K562 treated with DMSO at 1 percent for 48 hours (cell line): ENCODE measurements around the gene ARHGAP25. TPM values are rescaled to one million over a fixed set of nuclear protein-coding genes. Genes with fewer than 3 reads are reported as not detected.

ENCODE experiments used
- total RNA-seq: library from RNA; unstranded; fragments of 300-600 nt; gene quantifications from 2 replicates; pipeline ENCODE4 v1.2.3, GENCODE V29; 2022; ENCODE audit warnings: low replicate concordance; ENCODE audit errors: extremely low read depth

Gene ARHGAP25
- not detected in 2 replicates for total RNA-seq

GRCh38 chr2:68734688-68735525 lies at the start of gene ARHGAP25:
Gene ARHGAP25, plus strand, starts transcription at chr2:68734811. Its CDS starts 389 bp downstream, at chr2:68735200.

GRCh38 chr2:68871159-68871764 lies 136.7 kb downstream of the ARHGAP25 start, which contains the start of gene BMP10:
Gene BMP10, minus strand, starts transcription at chr2:68871397. Its CDS starts 39 bp downstream, at chr2:68871358.

Other genes starting within 250 kb of the ARHGAP25 start
- not detected in 2 replicates for gene PROKR1, start 91.2 kb upstream of the ARHGAP25 start, total RNA-seq
- not detected in 2 replicates for gene BMP10, start 136.6 kb downstream of the ARHGAP25 start, total RNA-seq
- gene GKN2, start 218.1 kb downstream of the ARHGAP25 start, total RNA-seq, result not detected in 2 replicates
- gene GKN1, start 239.8 kb downstream of the ARHGAP25 start, total RNA-seq, result not detected in 2 replicates